CD1c-positive myeloid dendritic cell (primary cell): ENCODE data around the gene HOXA3.

ENCODE experiments used
- DNase-seq: peaks from one replicate; pipeline ENCODE4 v3.0.0-alpha.2; 2016; ENCODE audit errors: extremely low spot score

Gene HOXA3

GRCh38 chr7:27154901-27155815, 2.8 kb upstream of the HOXA3 start:
- no peak for DNase-seq

GRCh38 chr7:27154369-27154768, 2.0 kb upstream of the HOXA3 start:
- no peak for DNase-seq

- no peak for DNase-seq
These were observed 1.1 kb upstream of the HOXA3 start for GRCh38 chr7:27153526-27153925.

GRCh38 chr7:27152816-27153442, 546 bp upstream of the HOXA3 start:
- no peak for DNase-seq

GRCh38 chr7:27151341-27151930, 947 bp downstream of the HOXA3 start:
- DNase-seq: no peak

GRCh38 chr7:27150568-27151340, 1.6 kb downstream of the HOXA3 start:
- DNase-seq: peak; percentile 81

- no peak for DNase-seq
These were observed 2.4 kb downstream of the HOXA3 start for GRCh38 chr7:27149842-27150567.

GRCh38 chr7:27148756-27149641, 3.4 kb downstream of the HOXA3 start:
- DNase-seq: no peak

GRCh38 chr7:27148031-27148755, 4.2 kb downstream of the HOXA3 start:
- no peak for DNase-seq

- no peak for DNase-seq
These were observed 5.0 kb downstream of the HOXA3 start, which contains the start of gene HOXA6 for GRCh38 chr7:27147199-27148030. Gene HOXA6 (minus strand): TSS chr7:27147774. CDS start chr7:27147749, 25 bp downstream.

- no peak for DNase-seq
These were observed 5.7 kb downstream of the HOXA3 start for GRCh38 chr7:27146491-27147198.

GRCh38 chr7:27145914-27146412, 6.4 kb downstream of the HOXA3 start:
- no peak for DNase-seq

- no peak for DNase-seq
These were observed 7.0 kb downstream of the HOXA3 start for GRCh38 chr7:27145165-27145913.

- DNase-seq: no peak
These were observed 7.6 kb downstream of the HOXA3 start for GRCh38 chr7:27144781-27145164.

GRCh38 chr7:27143950-27144780, 8.2 kb downstream of the HOXA3 start:
- no peak for DNase-seq
